HG03064 (cell line): ENCODE results near the gene ZNF469.

Source experiments
- ATAC-seq: cut with Tn5 transposase; IDR thresholded peaks from one replicate; pipeline ENCODE4 v1.9.1; 2021; ENCODE audit warnings: low read depth; ENCODE audit not compliant: unreplicated experiment

ZNF469 gene

DNA sequence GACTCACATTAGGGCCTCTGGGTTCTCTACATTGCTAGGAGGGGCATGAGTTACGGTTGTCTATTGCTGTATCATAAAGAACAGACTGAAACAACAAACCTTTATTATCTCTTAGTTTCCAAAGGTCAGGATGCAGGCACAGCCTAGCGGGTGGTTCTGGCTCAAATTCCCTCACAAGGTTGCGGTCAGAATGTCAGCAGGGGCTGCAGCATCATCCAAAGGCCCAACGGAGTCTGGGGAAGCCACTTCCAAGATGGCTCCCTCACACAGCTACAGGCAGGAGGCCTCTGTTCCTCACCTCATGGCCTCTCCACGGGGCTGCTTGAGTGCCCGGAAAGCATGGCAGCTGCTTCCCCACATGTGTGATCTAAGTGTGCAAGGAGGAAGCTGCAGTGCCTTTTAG is 40.7 kb downstream of the ZNF469 start:
- ATAC-seq, result no peak

DNA sequence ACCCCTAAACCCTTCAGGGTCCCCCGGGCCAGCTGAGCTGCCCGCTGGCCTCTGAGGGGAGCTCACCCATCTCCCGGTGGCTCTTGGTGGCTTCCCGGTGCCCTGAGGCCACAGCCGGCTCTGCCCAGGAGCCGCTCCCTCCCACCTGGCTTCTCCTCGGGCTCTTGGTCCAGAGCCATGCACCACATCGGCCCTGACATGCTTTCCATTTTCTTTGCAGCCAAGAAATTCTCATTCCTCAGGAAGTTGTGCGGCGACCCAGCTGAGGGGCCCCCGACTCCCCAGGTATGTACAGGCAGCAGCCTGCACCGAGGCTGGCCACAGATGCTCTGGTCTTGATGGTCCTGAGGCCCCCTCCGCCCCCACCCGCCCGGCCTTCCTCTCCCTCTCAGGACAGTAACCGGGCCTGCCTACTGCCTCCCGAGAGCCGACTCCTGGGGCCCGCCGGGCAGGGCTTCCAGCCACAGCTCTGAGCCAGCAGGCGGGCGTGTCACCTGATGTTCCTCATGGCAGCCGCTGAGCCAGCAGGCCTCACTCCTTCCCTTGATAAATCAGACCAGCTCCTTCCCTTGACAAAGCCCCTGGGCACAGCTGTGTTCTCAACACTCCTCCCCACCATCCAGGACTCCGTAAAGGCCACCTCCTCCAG is 42.0 kb downstream of the ZNF469 start:
- ATAC-seq, result no peak

DNA sequence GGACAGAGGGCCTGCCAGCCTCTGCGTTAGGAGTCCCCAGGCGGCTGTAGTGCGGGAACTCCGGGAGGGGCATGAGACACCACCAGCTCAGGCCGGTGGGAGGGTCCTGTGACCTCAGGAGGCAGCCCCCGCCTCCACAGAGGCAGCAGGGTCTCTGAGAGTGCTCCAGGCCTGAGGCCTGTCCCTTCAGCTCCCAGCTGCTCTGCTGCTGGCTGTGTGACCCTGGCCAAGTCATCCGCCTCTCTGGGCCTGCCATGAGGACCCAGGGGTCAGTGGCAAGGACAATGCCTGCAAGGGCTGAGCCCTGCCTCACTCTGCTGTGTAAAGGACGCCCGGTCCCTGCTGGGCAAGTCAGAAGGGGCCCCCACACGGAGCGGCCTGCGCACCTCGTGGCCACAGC is 43.3 kb downstream of the ZNF469 start:
- ATAC-seq, result no peak

DNA sequence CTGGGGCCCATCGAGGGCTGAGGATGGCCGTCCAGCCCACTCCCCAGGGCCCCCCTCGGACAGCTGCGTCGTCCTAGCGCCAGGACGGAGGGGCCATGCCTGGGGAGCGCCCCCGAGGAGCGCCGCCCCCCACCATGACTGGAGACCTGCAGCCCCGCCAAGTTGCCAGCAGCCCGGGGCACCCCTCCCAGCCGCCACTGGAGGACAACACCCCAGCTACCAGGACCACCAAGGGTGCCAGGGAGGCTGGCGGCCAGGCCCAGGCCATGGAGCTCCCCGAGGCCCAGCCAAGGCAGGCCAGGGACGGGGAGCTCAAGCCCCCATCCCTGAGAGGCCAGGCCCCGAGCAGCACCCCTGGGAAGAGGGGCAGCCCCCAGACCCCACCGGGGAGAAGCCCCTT is 44.6 kb downstream of the ZNF469 start:
- ATAC-seq, result no peak

DNA sequence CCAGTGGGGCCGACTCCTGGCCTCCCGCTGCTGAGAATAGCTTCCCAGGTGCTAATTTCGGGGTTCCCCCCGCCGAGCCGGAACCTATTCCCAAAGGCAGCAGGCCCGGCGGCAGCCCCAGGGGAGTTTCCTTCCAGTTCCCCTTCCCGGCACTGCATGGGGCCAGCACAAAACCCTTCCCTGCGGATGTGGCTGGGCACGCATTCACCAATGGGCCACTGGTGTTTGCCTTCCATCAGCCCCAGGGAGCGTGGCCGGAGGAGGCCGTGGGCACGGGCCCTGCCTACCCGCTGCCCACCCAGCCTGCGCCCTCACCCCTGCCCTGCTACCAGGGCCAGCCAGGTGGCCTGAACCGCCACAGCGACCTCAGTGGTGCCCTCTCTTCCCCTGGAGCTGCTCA is 45.4 kb downstream of the ZNF469 start:
- ATAC-seq, result no peak

DNA sequence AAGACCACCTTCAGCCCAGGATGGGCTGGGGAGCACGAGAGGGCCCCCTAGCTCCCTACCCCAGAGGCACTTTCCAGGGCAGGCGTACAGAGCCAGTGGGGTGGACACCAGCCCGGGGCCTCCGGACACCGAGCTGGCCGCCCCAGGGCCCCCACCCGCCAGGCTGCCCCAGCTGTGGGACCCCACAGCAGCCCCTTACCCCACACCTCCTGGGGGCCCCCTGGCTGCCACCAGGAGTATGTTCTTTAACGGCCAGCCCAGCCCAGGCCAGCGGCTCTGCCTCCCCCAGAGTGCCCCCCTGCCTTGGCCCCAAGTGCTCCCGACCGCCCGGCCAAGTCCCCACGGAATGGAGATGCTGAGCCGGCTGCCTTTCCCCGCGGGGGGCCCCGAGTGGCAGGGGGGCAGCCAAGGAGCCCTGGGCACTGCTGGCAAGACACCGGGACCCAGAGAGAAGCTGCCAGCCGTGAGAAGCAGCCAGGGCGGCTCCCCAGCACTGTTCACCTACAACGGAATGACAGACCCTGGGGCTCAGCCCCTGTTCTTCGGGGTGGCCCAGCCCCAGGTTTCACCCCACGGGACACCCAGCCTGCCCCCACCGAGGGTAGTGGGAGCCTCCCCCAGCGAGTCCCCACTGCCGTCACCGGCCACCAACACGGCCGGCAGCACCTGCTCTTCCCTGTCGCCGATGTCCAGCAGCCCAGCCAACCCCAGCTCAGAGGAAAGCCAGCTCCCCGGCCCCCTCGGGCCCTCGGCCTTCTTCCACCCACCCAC is 46.0 kb downstream of the ZNF469 start:
- ATAC-seq, result no peak

DNA sequence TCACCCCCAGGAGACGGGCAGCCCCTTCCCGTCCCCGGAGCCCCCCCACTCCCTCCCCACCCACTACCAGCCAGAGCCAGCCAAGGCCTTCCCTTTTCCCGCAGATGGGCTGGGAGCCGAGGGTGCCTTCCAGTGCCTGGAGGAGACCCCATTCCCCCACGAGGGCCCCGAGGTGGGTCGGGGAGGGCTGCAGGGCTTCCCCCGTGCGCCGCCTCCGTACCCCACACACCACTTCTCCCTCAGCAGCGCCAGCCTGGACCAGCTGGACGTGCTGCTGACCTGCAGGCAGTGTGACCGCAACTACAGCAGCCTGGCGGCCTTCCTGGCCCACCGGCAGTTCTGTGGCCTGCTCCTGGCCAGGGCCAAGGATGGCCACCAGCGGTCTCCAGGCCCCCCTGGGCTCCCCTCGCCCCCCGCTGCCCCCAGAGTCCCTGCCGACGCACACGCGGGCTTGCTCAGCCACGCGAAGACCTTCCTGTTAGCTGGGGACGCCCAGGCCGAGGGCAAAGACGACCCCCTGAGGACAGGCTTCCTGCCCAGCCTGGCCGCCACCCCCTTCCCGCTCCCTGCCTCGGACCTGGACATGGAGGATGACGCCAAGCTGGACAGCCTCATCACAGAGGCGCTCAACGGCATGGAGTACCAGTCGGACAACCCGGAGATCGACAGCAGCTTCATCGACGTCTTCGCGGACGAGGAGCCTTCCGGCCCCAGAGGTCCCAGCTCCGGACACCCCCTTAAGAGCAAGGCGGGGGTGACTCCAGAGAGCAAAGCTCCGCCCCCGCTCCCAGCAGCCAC is 46.8 kb downstream of the ZNF469 start:
- no peak for ATAC-seq

DNA sequence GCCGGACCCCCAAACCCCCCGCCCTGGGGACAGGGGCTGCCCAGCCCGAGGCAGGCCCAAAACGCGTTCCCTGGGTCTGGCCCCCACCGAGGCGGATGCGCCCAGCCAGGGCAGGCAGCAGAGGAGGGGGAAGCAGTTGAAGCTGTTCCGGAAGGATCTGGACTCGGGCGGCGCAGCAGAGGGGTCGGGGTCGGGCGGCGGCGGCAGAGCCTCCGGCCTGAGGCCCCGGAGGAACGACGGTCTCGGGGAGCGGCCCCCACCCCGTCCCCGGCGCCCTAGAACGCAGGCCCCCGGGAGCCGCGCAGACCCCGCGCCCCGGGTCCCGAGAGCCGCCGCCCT is 47.4 kb downstream of the ZNF469 start:
- ATAC-seq, result no peak

DNA sequence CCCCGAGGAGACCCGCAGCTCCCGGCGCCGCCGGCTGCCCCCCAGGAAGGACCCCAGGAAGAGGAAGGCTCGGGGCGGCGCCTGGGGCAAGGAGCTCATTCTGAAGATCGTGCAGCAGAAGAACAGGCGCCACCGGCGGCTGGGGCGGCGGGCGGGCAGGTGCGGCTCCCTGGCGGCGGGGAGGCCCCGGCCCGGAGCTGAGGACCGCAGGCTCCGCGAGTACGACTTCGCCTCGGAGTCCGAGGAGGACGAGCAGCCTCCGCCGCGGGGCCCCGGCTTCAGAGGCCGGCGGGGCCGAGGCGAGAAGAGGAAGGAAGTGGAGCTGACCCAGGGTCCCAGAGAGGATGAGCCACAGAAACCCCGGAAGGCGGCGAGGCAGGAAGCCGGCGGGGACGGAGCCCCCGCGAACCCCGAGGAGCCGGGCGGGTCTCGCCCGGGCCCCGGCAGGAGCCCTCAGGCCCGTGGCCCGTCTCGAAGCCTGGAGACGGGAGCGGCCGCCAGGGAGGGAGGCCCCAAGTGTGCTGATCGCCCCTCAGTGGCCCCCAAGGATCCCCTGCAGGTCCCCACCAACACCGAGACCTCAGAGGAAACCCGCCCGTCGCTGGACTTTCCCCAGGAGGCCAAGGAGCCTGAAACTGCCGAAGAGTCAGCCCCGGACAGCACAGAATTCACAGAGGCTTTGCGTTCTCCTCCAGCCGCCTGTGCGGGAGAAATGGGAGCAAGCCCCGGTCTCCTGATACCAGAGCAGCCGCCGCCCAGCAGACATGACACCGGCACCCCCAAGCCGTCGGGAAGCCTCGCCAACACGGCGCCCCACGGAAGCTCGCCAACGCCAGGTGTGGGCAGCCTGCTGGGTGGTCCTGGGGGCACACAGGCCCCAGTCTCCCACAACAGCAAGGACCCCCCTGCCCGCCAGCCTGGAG is 48.0 kb downstream of the ZNF469 start:
- ATAC-seq, result no peak

DNA sequence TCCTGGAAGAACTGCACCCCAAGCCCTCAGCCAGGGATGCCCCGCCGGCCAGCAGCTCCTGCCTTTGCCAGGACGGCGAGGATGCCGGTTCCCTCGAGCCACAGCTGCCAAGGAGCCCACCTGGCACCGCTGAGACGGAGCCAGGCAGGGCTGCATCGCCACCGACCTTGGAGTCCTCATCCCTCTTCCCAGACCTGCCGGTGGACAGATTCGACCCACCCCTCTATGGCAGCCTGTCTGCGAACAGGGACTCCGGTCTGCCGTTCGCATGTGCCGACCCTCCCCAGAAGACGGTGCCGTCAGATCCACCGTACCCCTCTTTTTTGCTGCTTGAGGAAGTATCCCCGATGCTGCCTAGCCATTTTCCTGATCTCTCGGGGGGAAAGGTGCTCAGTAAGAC is 48.9 kb downstream of the ZNF469 start:
- ATAC-seq, result no peak

DNA sequence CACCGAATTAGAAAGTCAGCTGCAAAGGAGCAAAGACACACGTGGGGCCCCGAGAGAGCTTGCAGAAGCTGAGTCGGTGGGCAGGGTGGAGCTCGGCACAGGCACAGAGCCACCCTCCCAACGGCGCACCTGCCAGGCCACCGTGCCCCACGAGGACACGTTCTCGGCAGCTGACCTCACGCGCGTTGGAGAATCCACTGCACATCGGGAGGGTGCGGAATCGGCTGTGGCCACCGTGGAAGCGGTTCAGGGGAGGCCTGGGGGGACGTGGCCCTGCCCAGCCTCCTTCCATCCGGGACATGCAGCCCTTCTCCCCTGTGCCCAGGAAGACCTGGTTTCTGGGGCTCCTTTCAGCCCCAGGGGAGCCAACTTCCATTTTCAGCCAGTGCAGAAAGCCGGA is 49.4 kb downstream of the ZNF469 start:
- ATAC-seq, result no peak
